PC-9 (cell line): Measurements from ENCODE around the gene FAM229A. TPM values are rescaled to one million over a fixed set of nuclear protein-coding genes. Genes with fewer than 3 reads are reported as not detected.

Experiments used
- BruUV-seq: library from RNA; stranded (reverse); fragments of 400-500 nt; replicated peaks from 2 replicates; lab custom pipeline; 2021; lab: Mats Ljungman, UMichigan
- CTCF ChIA-PET: fragments of 300-600 bp; sonication (Branson Sonifier 250); formaldehyde crosslinking; loops from one replicate; lab custom pipeline; 2022; ENCODE audit warnings: antibody characterized with exemption; lab: Charles Lee
- POLR2A ChIA-PET: fragments of 300-600 bp; sonication (Branson Sonifier 250); formaldehyde crosslinking; loops from one replicate; lab custom pipeline; 2022; ENCODE audit warnings: antibody characterized with exemption; ENCODE audit not compliant: unreplicated experiment; lab: Charles Lee
- DNase-seq, 2 experiments: peaks; one replicate each; pipeline versions ENCODE4 v3.0.0 to v3.0.0-alpha.2; 2015 to 2022; ENCODE audit warnings: mixed read lengths in 1 of 2
- H2AFZ ChIP-seq: fragments of 200-600 bp; sonication (generic); 2 replicates; pipeline ENCODE4 v1.8.1; 2017; ENCODE audit warnings: antibody characterized with exemption
- H3F3A ChIP-seq: fragments of 200-600 bp; sonication (generic); 2 replicates; pipeline ENCODE4 v1.8.1; 2017; ENCODE audit warnings: antibody characterized with exemption, mild to moderate bottlenecking, low read depth; ENCODE audit not compliant: insufficient read depth
- H3K27ac ChIP-seq: fragments of 200-600 bp; sonication (generic); 2 replicates; pipeline ENCODE4 v1.6.1; 2016; ENCODE audit warnings: mixed run types
- H3K27me3 ChIP-seq: fragments of 200-600 bp; sonication (generic); 2 replicates; pipeline ENCODE4 v1.6.1; 2016; ENCODE audit warnings: low read depth, mixed run types; ENCODE audit not compliant: insufficient read depth
- H3K36me3 ChIP-seq: fragments of 200-600 bp; sonication (generic); 2 replicates; pipeline ENCODE4 v1.6.1; 2016; ENCODE audit warnings: low read depth, mixed run types
- H3K4me1 ChIP-seq: fragments of 200-600 bp; sonication (generic); replicated peaks from 2 replicates; pipeline ENCODE4 v1.6.1; 2016; ENCODE audit warnings: mixed run types; ENCODE audit not compliant: insufficient read depth
- H3K4me2 ChIP-seq: fragments of 200-600 bp; sonication (generic); 2 replicates; pipeline ENCODE4 v1.6.1; 2017; ENCODE audit warnings: mixed run types
- H3K4me3 ChIP-seq: fragments of 200-600 bp; sonication (generic); 2 replicates; pipeline ENCODE4 v1.6.1; 2016; ENCODE audit warnings: mixed run types
- H3K79me2 ChIP-seq: fragments of 200-600 bp; sonication (generic); 2 replicates; pipeline ENCODE4 v1.6.1; 2017; ENCODE audit warnings: low read depth, mixed run types
- H3K9me2 ChIP-seq: fragments of 200-600 bp; sonication (generic); 2 replicates; pipeline ENCODE4 v1.8.1; 2017; ENCODE audit warnings: mild to moderate bottlenecking; ENCODE audit not compliant: insufficient read depth
- H3K9me3 ChIP-seq: fragments of 200-600 bp; sonication (generic); 2 replicates; pipeline ENCODE4 v1.8.1; 2016; ENCODE audit warnings: low read depth; ENCODE audit not compliant: insufficient read depth
- H4K20me1 ChIP-seq: fragments of 200-600 bp; sonication (generic); 2 replicates; pipeline ENCODE4 v1.8.1; 2017; ENCODE audit not compliant: insufficient read depth
- CTCF ChIP-seq: fragments of 200-600 bp; sonication (generic); conservative IDR thresholded peaks from 2 replicates; pipeline ENCODE4 v1.6.1; 2017; ENCODE audit warnings: mixed run types, antibody characterized with exemption, mild to moderate bottlenecking, moderate library complexity
- EZH2 ChIP-seq: fragments of 200-600 bp; sonication (generic); IDR thresholded peaks from 2 replicates; pipeline ENCODE4 v1.8.0; 2017; ENCODE audit warnings: antibody characterized with exemption, low read depth
- intact Hi-C: fragments of 100-400 bp; cut with micrococcal nuclease; formaldehyde crosslinking; loops from one replicate; pipeline ENCODE4 v1.10.0; 2022; ENCODE audit not compliant: unreplicated experiment
- total RNA-seq: library from RNA; stranded (reverse); gene quantifications from 2 replicates; pipeline ENCODE4 v1.2.3, GENCODE V29; 2021

FAM229A gene
- total RNA-seq, 1 experiment from 2014 or later = 13.1 TPM

GRCh38 chr1:32346532-32347157 is 15.6 kb downstream of the FAM229A start:
- no peak overlapping the region for H3K4me2 ChIP-seq
- H3K27ac ChIP-seq = no peak overlapping the region
- peaks cover 19% of the 10 kb centered on the region; the same call in 1 of the 2 replicates for H3F3A ChIP-seq
- TF ChIP-seq EZH2 (no peak), CTCF (no peak)
- H3K9me3 ChIP-seq = no peaks in the 10 kb centered on the region
- no peaks in the 10 kb centered on the region for H3K36me3 ChIP-seq
- H4K20me1 ChIP-seq = no peaks in the 10 kb centered on the region
- H3K9me2 ChIP-seq = no peaks in the 10 kb centered on the region
- H3K4me3 ChIP-seq = no peak overlapping the region
- peaks cover 20% of the 10 kb centered on the region for H3K4me1 ChIP-seq
- H2AFZ ChIP-seq = no peak overlapping the region
- H3K79me2 ChIP-seq = no peaks in the 10 kb centered on the region
- intact Hi-C loops = no loop called here
- no TSS peak for BruUV-seq
- CTCF ChIA-PET = no interaction called here
- no peak for DNase-seq
- POLR2A ChIA-PET = interaction anchor here (0.6 kb wide), 2 partner anchors 11 to 47 kb away, joined by 4 to 5 read pairs; no protein-coding TSS in a partner anchor
- no peaks in the 10 kb centered on the region for H3K27me3 ChIP-seq

- H3K79me2 ChIP-seq = no peaks in the 10 kb centered on the region
These were observed 16.9 kb downstream of the FAM229A start for GRCh38 chr1:32345289-32345827.

GRCh38 chr1:32342704-32343103 is 19.6 kb downstream of the FAM229A start:
- ChIA-PET POLR2A (no interaction called here), CTCF (no interaction called here)
- no peaks in the 10 kb centered on the region for H3K79me2 ChIP-seq
- H3K27me3 ChIP-seq = no peaks in the 10 kb centered on the region
- no peaks in the 10 kb centered on the region for H3K9me3 ChIP-seq
- no peak overlapping the region for H3K27ac ChIP-seq
- no peak overlapping the region for H3K4me2 ChIP-seq
- peaks cover 9% of the 10 kb centered on the region; the same call in 1 of the 2 replicates for H3F3A ChIP-seq
- no peaks in the 10 kb centered on the region for H4K20me1 ChIP-seq
- H3K36me3 ChIP-seq = no peaks in the 10 kb centered on the region
- no TSS peak for BruUV-seq
- TF ChIP-seq EZH2 (no peak), CTCF (no peak)
- H2AFZ ChIP-seq = no peak overlapping the region
- H3K9me2 ChIP-seq = no peaks in the 10 kb centered on the region
- H3K4me1 ChIP-seq = peaks cover 19% of the 10 kb centered on the region
- intact Hi-C loops = no loop called here
- no peak overlapping the region for H3K4me3 ChIP-seq
- DNase-seq = no peak

More at GRCh38 chr1:32345289-32345827, 16.9 kb downstream of the FAM229A start:
- Histone ChIP-seq H3K9me2 (no peaks in the 10 kb centered on the region), H3K4me1 (peaks cover 17% of the 10 kb centered on the region), H3F3A (peaks cover 14% of the 10 kb centered on the region; the same call in 1 of the 2 replicates), H2AFZ (0 out of 2 replicates have a peak overlapping the region, but pooled peaks have one; percentile 31), H3K9me3 (no peaks in the 10 kb centered on the region), H4K20me1 (no peaks in the 10 kb centered on the region), H3K4me3 (no peak overlapping the region), H3K27me3 (no peaks in the 10 kb centered on the region), H3K27ac (no peak overlapping the region), H3K36me3 (no peaks in the 10 kb centered on the region), H3K4me2 (peak overlapping the region; percentile 35)
- CTCF ChIA-PET = no interaction called here
- intact Hi-C loops = no loop called here
- TF ChIP-seq EZH2 (no peak), CTCF (no peak)
- no TSS peak for BruUV-seq
- POLR2A ChIA-PET = interaction anchor here (0.5 to 0.6 kb wide), 2 partner anchors 27 to 109 kb away, joined by 3 to 8 read pairs; no protein-coding TSS in a partner anchor
- DNase-seq = peak in 1 of 2 experiments; percentile 46
